Natural killer cell (primary cell): ENCODE measurements around the gene CCDC187. TPM values are rescaled to one million over a fixed set of nuclear protein-coding genes. Genes with fewer than 3 reads are reported as not detected.

ENCODE experiments used
- ATAC-seq, 3 donors: fragments of 150-1000 bp in 2 of 3; fragments of 200-7000 bp in 1 of 3; cut with Tn5 transposase; 1 replicate in 1 of 3; 2 replicates in 2 of 3; pipeline ENCODE4 v1.10.0; 2021; ENCODE audit warnings: mild to moderate bottlenecking in 2 of 3, moderate library complexity in 2 of 3
- DNase-seq, 2 donors: peaks; one replicate each; pipeline versions ENCODE4 v3.0.0 to v3.0.0-alpha.2; 2013 to 2021; ENCODE audit warnings: mixed read lengths in 1 of 2
- H3K27ac ChIP-seq: one replicate; pipeline ENCODE4 v1.5.1; 2013; ENCODE audit warnings: mild to moderate bottlenecking, low read length
- H3K27me3 ChIP-seq: one replicate; pipeline ENCODE4 v1.6.1; 2013; ENCODE audit warnings: low read length; ENCODE audit not compliant: control insufficient read depth, insufficient read depth
- H3K36me3 ChIP-seq: one replicate; pipeline ENCODE4 v1.6.1; 2013; ENCODE audit warnings: low read length; ENCODE audit not compliant: control insufficient read depth, insufficient read depth
- H3K4me1 ChIP-seq: one replicate; pipeline ENCODE4 v1.6.1; 2013; ENCODE audit warnings: low read length; ENCODE audit not compliant: control insufficient read depth, insufficient read depth
- H3K4me3 ChIP-seq: one replicate; pipeline ENCODE4 v1.5.1; 2013; ENCODE audit warnings: low read length
- H3K9me3 ChIP-seq: one replicate; pipeline ENCODE4 v1.6.1; 2013; ENCODE audit warnings: low read length; ENCODE audit not compliant: control insufficient read depth, insufficient read depth
- H3K27ac Mint-ChIP-seq, 2 donors: one replicate each; pipeline ENCODE4 v1.8.0; 2022; ENCODE audit warnings: mild to moderate bottlenecking in 2 of 2, mixed read lengths in 2 of 2, moderate library complexity in 1 of 2
- H3K27me3 Mint-ChIP-seq, 2 donors: one replicate each; pipeline ENCODE4 v1.8.0; 2022; ENCODE audit warnings: low read depth in 2 of 2, mixed read lengths in 2 of 2
- H3K36me3 Mint-ChIP-seq: one replicate; pipeline ENCODE4 v1.8.0; 2022; ENCODE audit warnings: mixed read lengths
- H3K4me1 Mint-ChIP-seq, 2 donors: one replicate each; pipeline ENCODE4 v1.8.0; 2022; ENCODE audit warnings: mixed read lengths in 2 of 2
- H3K4me3 Mint-ChIP-seq: one replicate; pipeline ENCODE4 v1.8.0; 2022; ENCODE audit warnings: mild to moderate bottlenecking, moderate library complexity, mixed read lengths
- H3K9me3 Mint-ChIP-seq, 2 donors: one replicate each; pipeline ENCODE4 v1.8.0; 2022; ENCODE audit warnings: mixed read lengths in 2 of 2
- CTCF ChIP-seq: fragments of 200-600 bp; IDR thresholded peaks from one replicate; pipeline ENCODE4 v1.8.0; 2022; ENCODE audit warnings: antibody characterized with exemption
- WGBS: methylation state at CpG from one replicate; pipeline ENCODE4 v1.1.7; 2013; ENCODE audit warnings: missing lambda C conversion rate; ENCODE audit not compliant: insufficient coverage; 5-methylcytosine and 5-hydroxymethylcytosine counted together
- intact Hi-C: fragments of 100-400 bp; cut with micrococcal nuclease; formaldehyde crosslinking; loops from one replicate; pipeline ENCODE4 v1.14.2; 2022
- total RNA-seq, 4 donors: library from RNA; stranded (reverse); fragments of 120-200 nt in 1 of 4; gene quantifications; one replicate each; pipeline versions ENCODE4 v1.2.3 to v1.2.4, GENCODE V29; 2013 to 2022

The CCDC187 gene
- total RNA-seq, 3 donors from 2014 or later (not counting 1 experiment from before 2014, with no cell fraction given): 0.18 TPM; not detected in 2

- H3K9me3 Mint-ChIP-seq: no peaks in the 10 kb centered on the region
- intact Hi-C loops: no loop called here
- no peak overlapping the region for H3K27ac Mint-ChIP-seq
- 79% methylated on average over 8 of the region's 9 CpGs for WGBS
- ATAC-seq: no peak
- DNase-seq: no peak
- no peaks in the 10 kb centered on the region for H3K36me3 ChIP-seq
- no peak overlapping the region for H3K4me3 ChIP-seq
- peaks cover 30% of the 10 kb centered on the region in 2 donors for H3K4me1 Mint-ChIP-seq
- H3K27me3 Mint-ChIP-seq: no peaks in the 10 kb centered on the region
- no peaks in the 10 kb centered on the region for H3K9me3 ChIP-seq
- no peak overlapping the region for H3K27ac ChIP-seq
- H3K36me3 Mint-ChIP-seq: no peaks in the 10 kb centered on the region
- no peaks in the 10 kb centered on the region for H3K27me3 ChIP-seq
- peaks cover 30% of the 10 kb centered on the region for H3K4me1 ChIP-seq
- H3K4me3 Mint-ChIP-seq: no peak overlapping the region
- no peak for TF ChIP-seq CTCF
Observed at GRCh38 chr9:136247551-136247916, 56.4 kb downstream of the CCDC187 start.

GRCh38 chr9:136246849-136247550, 56.9 kb downstream of the CCDC187 start:
- Mint-ChIP-seq H3K4me1 (peaks cover 30% of the 10 kb centered on the region in 2 donors), H3K36me3 (no peaks in the 10 kb centered on the region), H3K27me3 (no peaks in the 10 kb centered on the region), H3K27ac (no peak overlapping the region), H3K4me3 (no peak overlapping the region), H3K9me3 (no peaks in the 10 kb centered on the region)
- Histone ChIP-seq H3K4me1 (peaks cover 35% of the 10 kb centered on the region), H3K36me3 (no peaks in the 10 kb centered on the region), H3K9me3 (no peaks in the 10 kb centered on the region), H3K27me3 (no peaks in the 10 kb centered on the region), H3K4me3 (no peak overlapping the region), H3K27ac (no peak overlapping the region)
- no peak for TF ChIP-seq CTCF
- intact Hi-C loops: no loop called here
- no peak for DNase-seq
- WGBS: 92% methylated on average over 26 of the region's 26 CpGs
- ATAC-seq: no peak

- peak; percentile 81 to 92 for DNase-seq
- no peak for TF ChIP-seq CTCF
- Mint-ChIP-seq H3K4me1 (peaks cover 30 to 38% of the 10 kb centered on the region in 2 donors), H3K9me3 (no peaks in the 10 kb centered on the region), H3K27ac (peak within 1 kb of the TSS; percentile 85), H3K36me3 (no peaks in the 10 kb centered on the region), H3K27me3 (no peaks in the 10 kb centered on the region), H3K4me3 (peak within 1 kb of the TSS; percentile 97)
- Histone ChIP-seq H3K9me3 (no peaks in the 10 kb centered on the region), H3K4me1 (peaks cover 50% of the 10 kb centered on the region), H3K4me3 (peak within 1 kb of the TSS; percentile 38), H3K36me3 (peaks cover 4% of the 10 kb centered on the region), H3K27me3 (no peaks in the 10 kb centered on the region), H3K27ac (peak within 1 kb of the TSS; percentile 59)
- ATAC-seq: peak; percentile 85 to 93 (median 88)
- intact Hi-C loops: loop anchor here (2.0 kb wide), 1 partner anchor 21 kb away; no protein-coding TSS in a partner anchor
- under 1% methylated on average over 103 of the region's 112 CpGs for WGBS
Observed at GRCh38 chr9:136245219-136246150, 58.4 kb downstream of the CCDC187 start, which contains the start of gene QSOX2. QSOX2 (minus strand) TSS chr9:136245812; CDS start chr9:136245803, 9 bp downstream.
